Measurements from ENCODE around the gene ZNF628. TPM values are rescaled to one million over a fixed set of nuclear protein-coding genes. Genes with fewer than 3 reads are reported as not detected.

Gene ZNF628
- 5.8 and 8.1 TPM in 2 replicates for total RNA-seq (2014; rRNA removed; shearing (Covaris generic))

DNA sequence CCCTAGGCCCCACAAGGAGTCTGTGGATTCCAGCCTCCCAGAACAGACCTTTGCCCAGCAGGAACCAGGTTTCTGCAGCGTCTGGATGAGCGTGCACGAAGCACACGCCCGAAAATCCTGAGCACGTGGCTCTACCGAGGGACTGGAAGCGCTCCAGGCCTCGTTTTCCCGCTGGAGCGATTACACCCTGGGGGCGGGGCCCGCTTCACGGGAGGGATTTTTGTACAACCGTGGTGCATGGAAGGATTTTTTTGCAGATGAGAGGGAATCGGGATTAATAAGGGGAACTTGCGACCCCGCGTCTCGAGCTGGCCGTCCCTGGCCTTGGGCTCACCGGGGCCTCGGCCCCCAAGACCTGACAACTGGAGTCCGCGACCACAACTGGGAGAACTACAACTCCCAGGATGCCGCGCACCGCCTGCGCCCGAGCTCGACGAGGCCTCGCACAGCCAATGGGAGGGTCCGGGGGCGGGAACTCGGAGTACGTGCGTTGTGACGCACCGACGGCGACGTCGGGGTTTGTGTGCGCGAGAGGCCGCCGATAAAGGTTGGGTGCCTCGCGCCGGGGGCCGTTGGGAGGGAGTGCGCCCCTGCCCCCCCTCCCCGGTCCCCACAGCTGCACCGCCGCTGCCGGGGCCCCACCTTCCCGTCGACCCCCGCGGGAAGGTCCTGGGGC lies at the start of gene ZNF628:
ZNF628 (plus strand) TSS at position 518 of the 676 bp plus-strand sequence. CDS start 3,294 bp downstream, outside the sequence.
- Histone ChIP-seq H3K27me3 (ENCODE audit: control insufficient read depth, insufficient read depth, low read length) (no peaks in the 10 kb centered on the region), H3K36me3 (replicated peaks; ENCODE audit: control insufficient read depth, insufficient read depth, low read length) (no peaks in the 10 kb centered on the region), H3K4me3 (ENCODE audit: insufficient read depth, low read depth, low read length) (peak within 1 kb of the TSS; percentile 51)
- peak; percentile 99 for DNase-seq

DNA sequence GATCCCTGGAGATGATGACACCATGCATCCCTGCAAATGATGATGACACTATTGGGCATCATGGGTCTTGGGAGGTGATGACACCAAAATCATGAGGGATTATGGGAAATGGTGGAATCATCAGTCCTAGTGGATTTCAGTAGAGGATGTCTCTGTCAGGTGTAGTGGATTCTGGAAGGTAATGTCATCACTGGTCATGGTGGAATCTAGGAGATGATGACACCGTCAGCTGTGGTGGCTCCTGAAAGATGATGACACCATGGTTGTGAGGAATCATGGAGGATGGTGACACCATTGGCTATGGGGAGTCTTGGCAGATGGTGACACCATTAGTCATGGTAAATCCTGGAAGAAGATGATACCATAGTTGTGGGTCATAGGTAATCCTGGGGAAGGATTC lies 45.2 kb upstream of the ZNF628 start:
- no peaks in the 10 kb centered on the region for H3K27me3 ChIP-seq (ENCODE audit: control insufficient read depth, insufficient read depth, low read length)

DNA sequence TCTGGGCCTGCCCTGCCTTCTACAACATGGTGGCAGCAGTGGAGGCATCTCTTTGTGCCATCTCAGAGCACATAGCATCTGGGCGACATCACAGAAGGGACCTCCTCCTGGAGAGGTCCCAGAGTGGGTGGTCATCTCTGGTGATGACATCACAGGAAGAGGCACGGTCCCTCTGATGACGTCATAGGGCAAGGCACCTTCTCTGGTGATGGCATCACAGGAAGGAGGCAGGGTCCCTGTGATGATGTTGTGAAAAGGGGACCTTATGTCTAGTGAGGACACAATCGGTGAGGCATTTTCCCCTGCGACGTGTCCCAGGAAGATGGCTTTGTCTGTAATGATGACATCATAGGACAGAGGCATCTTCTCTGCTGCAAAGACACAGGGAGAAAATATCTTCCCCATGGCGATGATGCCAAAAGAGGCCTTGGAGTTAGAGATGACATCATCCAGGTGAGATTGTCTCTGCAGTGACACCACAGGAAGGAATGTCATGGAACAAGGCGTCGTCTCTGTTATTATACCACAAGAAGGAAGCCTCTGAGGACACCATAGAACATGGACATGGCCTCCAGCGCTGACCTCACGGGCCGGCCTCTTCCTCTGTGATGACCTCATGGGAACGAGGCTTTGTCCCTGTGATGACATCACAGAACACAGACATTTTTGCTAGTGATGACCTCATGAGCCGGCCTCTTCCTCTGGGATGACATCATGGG lies 44.0 kb upstream of the ZNF628 start:
- Histone ChIP-seq H3K27me3 (ENCODE audit: control insufficient read depth, insufficient read depth, low read length) (no peaks in the 10 kb centered on the region; the same call in 1 of the 2 replicates), H3K4me3 (ENCODE audit: insufficient read depth, low read depth, low read length) (no peak overlapping the region), H3K36me3 (replicated peaks; ENCODE audit: control insufficient read depth, insufficient read depth, low read length) (no peaks in the 10 kb centered on the region)
- no peak for DNase-seq

More for the DNA sequence above, 45.2 kb upstream of the ZNF628 start:
- Histone ChIP-seq H3K36me3 (replicated peaks; ENCODE audit: control insufficient read depth, insufficient read depth, low read length) (no peaks in the 10 kb centered on the region), H3K4me3 (ENCODE audit: insufficient read depth, low read depth, low read length) (no peak overlapping the region)
- DNase-seq = no peak

DNA sequence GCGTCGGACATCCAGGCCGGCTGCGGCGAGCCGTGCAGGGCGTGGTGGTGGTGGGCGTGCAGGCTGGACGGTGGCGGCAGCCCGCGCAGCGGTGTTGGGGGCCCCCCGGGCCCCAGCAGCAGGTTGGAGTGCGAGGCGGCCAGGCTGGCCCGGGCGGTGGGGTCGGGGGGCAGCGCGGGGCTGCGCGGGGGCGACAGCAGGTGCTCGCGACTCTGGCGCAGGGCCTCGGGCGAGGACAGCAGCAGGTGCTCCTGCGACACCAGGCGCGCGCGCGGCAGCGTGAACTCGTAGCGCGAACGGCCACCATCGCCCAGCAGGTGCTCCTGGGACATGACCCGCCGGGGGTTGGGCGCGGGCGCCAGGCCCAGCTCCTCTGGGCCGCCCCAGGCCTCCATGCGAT lies 43.1 kb upstream of the ZNF628 start:
- peaks cover 3% of the 10 kb centered on the region for H3K27me3 ChIP-seq (ENCODE audit: control insufficient read depth, insufficient read depth, low read length)
- H3K4me3 ChIP-seq (ENCODE audit: insufficient read depth, low read depth, low read length) = no peak overlapping the region
- peak; percentile 60 for DNase-seq
- H3K36me3 ChIP-seq (replicated peaks; ENCODE audit: control insufficient read depth, insufficient read depth, low read length) = no peaks in the 10 kb centered on the region

DNA sequence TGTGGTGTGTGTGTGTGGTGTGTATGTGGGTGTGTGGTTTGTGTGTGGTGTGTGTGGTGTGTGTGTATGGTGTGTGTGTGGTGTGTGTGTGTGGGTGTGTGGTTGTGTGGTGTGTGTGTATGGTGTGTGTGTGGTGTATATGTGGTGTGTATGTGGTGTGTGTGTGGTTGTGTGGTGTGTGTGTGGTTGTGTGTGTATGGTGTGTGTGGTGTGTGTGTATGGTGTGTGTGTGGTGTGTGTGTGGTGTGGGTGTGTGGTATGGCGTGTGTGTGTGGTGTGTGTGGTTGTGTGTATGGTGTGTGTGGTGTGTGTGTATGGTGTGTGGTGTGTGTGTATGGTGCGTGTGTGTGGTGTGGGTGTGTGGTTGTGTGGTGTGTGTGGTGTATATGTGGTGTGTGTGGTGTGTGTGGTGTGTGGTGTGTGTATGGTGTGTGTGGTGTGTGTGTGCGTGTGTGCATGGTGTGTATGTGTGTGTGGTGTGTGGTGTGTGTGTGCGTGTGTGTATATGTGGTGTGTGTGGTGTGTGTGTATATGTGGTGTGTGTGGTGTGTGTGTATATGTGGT lies 42.0 kb upstream of the ZNF628 start:
- Histone ChIP-seq H3K27me3 (ENCODE audit: control insufficient read depth, insufficient read depth, low read length) (peaks cover 14% of the 10 kb centered on the region), H3K36me3 (replicated peaks; ENCODE audit: control insufficient read depth, insufficient read depth, low read length) (no peaks in the 10 kb centered on the region), H3K4me3 (ENCODE audit: insufficient read depth, low read depth, low read length) (no peak overlapping the region)
- no peak for DNase-seq

DNA sequence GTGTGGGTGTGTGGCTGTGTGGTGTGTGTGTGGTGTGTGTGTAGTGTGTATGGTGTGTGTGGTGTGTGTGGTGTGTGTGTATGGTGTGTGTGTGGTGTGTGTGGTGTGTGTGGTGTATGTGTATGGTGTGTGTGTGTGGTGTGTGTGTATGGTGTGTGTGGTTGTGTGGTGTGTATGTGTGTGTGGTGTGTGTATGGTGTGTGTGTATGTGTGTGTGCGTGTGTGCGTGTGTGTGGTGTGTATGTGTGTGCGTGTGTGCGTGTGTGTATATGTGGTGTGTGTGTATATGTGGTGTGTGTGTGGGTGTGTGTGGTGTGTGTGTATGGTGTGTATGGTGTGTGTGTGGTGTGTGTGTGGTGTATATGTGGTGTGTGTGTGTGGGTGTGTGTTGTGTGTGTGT lies 41.4 kb upstream of the ZNF628 start:
- Histone ChIP-seq H3K27me3 (ENCODE audit: control insufficient read depth, insufficient read depth, low read length) (peaks cover 20% of the 10 kb centered on the region), H3K36me3 (replicated peaks; ENCODE audit: control insufficient read depth, insufficient read depth, low read length) (no peaks in the 10 kb centered on the region)
- DNase-seq = no peak

DNA sequence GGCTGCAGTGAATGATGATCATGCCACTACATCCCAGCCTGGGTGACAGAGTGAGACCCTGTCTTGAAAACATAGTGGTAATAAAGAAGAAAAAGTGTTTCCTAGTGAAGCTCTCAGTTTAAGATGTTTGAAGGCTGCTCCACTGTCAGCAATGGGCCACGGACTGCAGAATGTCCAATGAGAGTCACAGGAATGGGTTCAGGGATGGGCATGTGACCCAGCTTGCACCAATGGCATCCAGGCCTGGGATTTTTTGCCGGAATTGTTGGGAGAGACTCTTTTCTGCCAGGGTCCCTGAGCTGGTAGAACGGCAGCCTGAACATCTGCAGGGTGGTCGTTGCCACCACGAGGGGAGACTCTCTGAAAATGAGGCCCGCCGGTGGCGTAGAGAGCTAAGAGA lies 39.6 kb upstream of the ZNF628 start:
- peak; percentile 57 for DNase-seq
- H3K36me3 ChIP-seq (replicated peaks; ENCODE audit: control insufficient read depth, insufficient read depth, low read length) = no peaks in the 10 kb centered on the region
- peaks cover 37% of the 10 kb centered on the region for H3K27me3 ChIP-seq (ENCODE audit: control insufficient read depth, insufficient read depth, low read length)
- H3K4me3 ChIP-seq (ENCODE audit: insufficient read depth, low read depth, low read length) = no peak overlapping the region

More for the DNA sequence above, 41.4 kb upstream of the ZNF628 start:
- no peak overlapping the region for H3K4me3 ChIP-seq (ENCODE audit: insufficient read depth, low read depth, low read length)

DNA sequence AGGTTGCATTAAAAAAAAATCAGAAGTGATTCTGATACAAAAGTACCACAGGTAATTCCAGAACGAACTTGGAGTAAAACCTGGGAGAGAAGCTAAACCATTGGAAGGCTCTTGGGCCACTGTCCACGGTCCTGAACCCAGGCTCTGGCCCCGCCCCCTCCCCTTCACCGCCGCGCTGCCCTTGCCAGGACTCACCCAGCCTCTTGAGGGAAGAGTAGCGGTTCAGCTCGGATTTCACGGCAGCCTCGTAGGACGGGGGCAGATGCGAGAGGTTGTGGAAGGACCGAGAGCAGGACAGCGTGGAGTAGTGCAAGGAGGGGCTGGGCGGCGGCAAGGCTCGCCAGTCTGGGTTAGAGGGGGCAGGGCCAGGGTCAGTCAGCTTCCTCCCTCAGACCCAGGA lies 39.0 kb upstream of the ZNF628 start:
- Histone ChIP-seq H3K4me3 (ENCODE audit: insufficient read depth, low read depth, low read length) (no peak overlapping the region), H3K36me3 (replicated peaks; ENCODE audit: control insufficient read depth, insufficient read depth, low read length) (no peaks in the 10 kb centered on the region), H3K27me3 (ENCODE audit: control insufficient read depth, insufficient read depth, low read length) (peaks cover 43% of the 10 kb centered on the region)
- DNase-seq = peak; percentile 94

DNA sequence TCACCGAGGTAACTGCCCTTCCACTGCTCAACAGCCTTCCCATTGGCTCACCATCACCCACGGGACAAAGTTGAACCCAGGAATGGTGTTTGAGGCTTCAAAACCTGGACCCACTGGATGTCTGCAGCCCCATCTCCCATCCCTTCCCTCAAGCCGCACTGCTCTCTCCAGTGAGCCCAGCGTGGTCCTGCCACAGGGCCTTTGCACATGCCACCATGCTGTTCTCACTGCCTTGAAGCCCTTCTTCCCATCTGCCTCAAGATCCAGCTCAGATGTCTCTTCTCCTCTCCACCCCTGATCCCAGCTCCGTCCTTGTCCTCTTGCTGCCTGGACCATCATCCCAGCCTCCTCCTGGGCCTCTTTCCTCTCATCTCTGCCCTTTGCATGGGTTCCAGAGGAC lies 37.4 kb upstream of the ZNF628 start:
- H3K4me3 ChIP-seq (ENCODE audit: insufficient read depth, low read depth, low read length) = no peak overlapping the region
- no peaks in the 10 kb centered on the region for H3K36me3 ChIP-seq (replicated peaks; ENCODE audit: control insufficient read depth, insufficient read depth, low read length)
- H3K27me3 ChIP-seq (ENCODE audit: control insufficient read depth, insufficient read depth, low read length) = peaks cover 57% of the 10 kb centered on the region
- DNase-seq = no peak

DNA sequence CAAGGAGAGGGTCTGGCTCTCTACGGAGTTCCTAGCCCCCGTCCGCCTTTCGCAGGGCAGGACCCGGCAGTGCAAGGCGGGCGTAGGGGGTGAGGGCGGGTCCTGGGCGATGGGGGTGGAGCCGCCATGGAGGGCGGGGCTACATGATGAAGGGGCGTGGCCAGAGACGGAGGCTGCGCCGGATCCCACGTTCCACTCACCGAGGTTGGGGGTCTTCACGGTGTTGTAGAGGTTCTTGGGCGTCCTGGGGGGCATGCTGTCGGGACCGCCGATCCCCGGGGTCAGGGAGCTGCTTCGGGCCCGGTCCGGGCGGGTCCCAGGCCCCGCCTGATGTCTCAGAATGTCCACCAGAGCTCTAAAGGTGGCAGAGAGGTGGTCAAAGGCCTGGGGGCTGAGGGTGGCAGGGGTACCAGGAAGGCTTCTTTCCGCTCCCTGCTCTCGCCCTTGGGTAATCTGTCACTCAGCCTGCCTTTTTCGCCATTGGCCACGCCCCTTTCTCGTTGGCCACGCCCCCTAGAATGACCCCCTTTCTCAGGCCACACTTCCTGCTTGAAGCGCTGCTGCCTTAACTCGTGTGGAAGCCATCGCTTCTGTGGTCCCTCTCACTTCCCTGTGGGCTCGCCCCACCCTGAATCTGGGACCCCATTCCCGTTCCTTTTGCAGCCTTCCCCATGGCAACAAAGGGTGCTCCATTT lies 35.9 kb upstream of the ZNF628 start:
- Histone ChIP-seq H3K36me3 (replicated peaks; ENCODE audit: control insufficient read depth, insufficient read depth, low read length) (no peaks in the 10 kb centered on the region), H3K27me3 (ENCODE audit: control insufficient read depth, insufficient read depth, low read length) (peaks cover 72% of the 10 kb centered on the region), H3K4me3 (ENCODE audit: insufficient read depth, low read depth, low read length) (peak overlapping the region; percentile 66)
- DNase-seq = peak; percentile 96

DNA sequence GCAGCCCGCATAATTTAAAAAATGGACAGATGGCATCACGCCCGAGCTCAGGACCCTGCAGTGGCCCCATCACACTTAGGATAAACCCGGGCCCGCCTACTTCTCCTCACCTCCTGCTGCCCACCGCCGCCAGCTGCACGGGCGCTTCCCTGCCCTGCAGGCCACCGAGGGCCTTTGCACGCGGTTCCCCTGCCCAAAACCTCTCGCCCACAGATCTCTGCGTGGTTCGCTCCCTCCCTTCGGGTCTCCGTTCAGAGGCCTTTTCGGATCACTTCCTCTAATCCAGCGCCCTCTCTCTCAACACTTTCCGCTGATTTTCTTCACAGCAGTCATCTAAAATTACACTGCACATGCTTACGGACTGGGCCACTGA lies 35.1 kb upstream of the ZNF628 start:
- Histone ChIP-seq H3K4me3 (ENCODE audit: insufficient read depth, low read depth, low read length) (peak overlapping the region; percentile 66; the same call in 1 of the 2 replicates), H3K27me3 (ENCODE audit: control insufficient read depth, insufficient read depth, low read length) (peaks cover 78% of the 10 kb centered on the region), H3K36me3 (replicated peaks; ENCODE audit: control insufficient read depth, insufficient read depth, low read length) (no peaks in the 10 kb centered on the region)
- peak; percentile 72 for DNase-seq

DNA sequence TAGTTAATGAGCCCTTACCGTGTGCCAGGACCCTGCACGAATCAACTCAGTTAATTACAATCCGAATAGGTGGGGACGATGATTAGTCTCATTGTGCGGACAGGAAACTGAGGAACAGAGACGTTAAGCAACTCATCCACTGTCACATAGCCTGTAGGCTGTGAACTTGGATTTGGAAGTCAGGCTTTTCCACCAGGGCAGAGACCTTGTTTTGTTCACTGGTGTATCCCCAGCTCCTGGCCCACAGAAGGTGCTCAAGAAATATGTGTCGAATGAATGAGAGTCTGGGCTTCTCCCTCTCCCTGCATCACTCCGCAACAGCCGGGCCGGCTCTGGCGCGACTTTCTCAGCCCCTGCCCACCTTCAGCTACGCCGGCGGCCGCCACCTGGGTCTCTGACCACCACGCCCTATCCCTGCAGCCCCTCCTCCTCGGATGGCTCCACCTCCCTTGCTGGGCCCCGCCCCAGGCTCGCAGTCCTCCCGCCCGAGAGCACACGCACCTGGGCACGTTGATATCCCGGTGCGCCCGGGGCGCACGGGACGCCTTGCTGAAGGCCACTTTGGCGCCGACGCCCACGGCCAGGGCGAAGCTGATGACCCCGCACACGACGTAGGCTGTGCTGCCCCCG lies 34.6 kb upstream of the ZNF628 start:
- H3K4me3 ChIP-seq (ENCODE audit: insufficient read depth, low read depth, low read length) = peak overlapping the region; percentile 66

DNA sequence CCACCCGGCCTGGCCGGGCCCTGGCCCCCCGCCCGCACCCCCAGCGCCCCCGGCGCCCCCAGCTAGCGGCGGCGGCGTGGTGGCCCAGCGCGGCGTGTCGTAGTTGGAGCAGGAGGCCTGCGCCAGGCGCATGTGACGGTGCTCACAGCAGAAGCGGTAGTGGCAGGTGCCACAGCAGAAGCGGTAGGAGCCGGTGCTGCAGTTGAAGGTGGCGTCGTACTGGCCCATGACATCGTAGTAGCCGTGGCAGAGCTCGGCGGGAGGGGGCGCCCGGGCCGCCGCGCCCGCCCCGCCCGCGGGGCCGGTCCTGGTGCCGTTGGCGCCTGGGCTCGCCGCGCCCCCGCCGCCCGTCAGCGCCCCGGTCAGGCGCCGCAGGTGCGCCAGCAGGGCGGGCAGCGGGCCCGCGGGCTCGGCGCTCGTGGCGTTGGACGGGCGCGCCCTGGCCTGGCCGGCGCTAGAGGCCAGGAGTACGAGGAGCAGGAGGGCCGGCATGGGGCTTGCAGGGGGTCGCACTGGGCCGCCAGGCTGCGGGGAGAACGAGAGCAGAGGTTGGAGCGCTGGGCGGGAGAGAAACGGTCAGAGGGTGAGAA lies 34.0 kb upstream of the ZNF628 start:
- Histone ChIP-seq H3K27me3 (ENCODE audit: control insufficient read depth, insufficient read depth, low read length) (peaks cover 89% of the 10 kb centered on the region), H3K36me3 (replicated peaks; ENCODE audit: control insufficient read depth, insufficient read depth, low read length) (no peaks in the 10 kb centered on the region), H3K4me3 (ENCODE audit: insufficient read depth, low read depth, low read length) (peak overlapping the region; percentile 66; the same call in 1 of the 2 replicates)
- DNase-seq = peak; percentile 84

More for the DNA sequence above, 34.6 kb upstream of the ZNF628 start:
- Histone ChIP-seq H3K27me3 (ENCODE audit: control insufficient read depth, insufficient read depth, low read length) (peaks cover 83% of the 10 kb centered on the region), H3K36me3 (replicated peaks; ENCODE audit: control insufficient read depth, insufficient read depth, low read length) (no peaks in the 10 kb centered on the region)
- peak; percentile 96 for DNase-seq
